HK-2 (cell line): ENCODE measurements around the gene LRRTM4.

ENCODE experiments used
- DNase-seq: peaks from one replicate; pipeline ENCODE4 v3.0.0-alpha.2; 2018; ENCODE audit not compliant: unreplicated experiment

Gene LRRTM4

GRCh38 chr2:77521931-77522470 is at the start of gene LRRTM4:
TSS of gene LRRTM4 (minus strand) at chr2:77522376.
- DNase-seq: peak; percentile 16

DNA sequence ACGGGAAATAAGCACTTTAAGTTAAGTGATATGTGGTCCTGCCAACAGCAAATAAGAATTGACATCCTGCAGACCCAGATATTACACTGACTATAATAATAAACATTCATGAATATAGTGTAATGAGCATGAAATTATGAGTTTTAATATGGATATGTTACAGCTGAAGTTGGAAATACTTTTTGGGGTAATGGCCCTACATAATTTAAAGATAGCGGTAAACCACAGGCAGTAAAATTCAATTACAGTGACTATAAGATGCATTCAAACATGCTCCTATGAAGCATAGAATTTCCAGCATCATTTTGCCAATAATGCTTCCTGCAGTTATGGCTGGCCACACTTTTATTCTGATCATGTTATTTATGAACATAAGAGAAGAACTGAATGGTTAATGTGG is 49.4 kb upstream of the LRRTM4 start:
- DNase-seq: no peak

DNA sequence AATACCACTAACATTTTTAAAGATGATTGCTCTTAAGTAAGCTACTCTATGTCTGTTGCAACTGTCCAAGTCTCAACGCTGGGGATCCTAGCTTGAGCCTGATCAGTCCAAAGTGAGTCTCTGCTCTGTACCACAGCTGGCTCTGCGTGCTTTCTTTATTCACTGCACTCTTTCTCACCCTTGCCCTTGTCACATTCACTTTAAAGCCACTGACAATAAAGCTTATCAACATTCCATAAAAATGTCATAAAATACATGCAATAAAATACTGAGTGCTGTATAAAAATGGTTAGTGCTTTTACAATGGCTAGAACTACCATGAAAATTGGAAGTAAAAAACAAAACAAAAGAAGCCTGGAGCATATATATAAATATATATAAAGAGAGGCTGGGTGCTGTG is 45.5 kb upstream of the LRRTM4 start:
- DNase-seq: no peak

DNA sequence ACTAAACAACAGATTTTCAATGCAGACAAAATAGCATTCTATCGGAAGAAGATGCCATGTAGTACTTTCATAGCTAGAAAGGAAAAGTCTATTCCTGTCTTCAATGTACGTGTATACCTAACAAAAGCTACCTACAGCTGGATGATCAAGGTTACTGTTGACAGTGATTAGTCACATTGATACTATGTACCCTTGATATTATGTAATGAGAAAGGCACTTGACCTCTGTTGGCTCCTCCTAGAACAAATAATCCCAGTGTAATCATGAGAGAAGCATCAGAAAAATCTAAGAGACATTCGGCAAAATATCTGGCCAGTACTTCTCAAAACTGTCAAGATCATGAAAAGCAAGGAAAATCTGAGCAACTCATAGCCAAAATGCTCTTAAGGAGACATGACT is 44.4 kb upstream of the LRRTM4 start:
- no peak for DNase-seq

DNA sequence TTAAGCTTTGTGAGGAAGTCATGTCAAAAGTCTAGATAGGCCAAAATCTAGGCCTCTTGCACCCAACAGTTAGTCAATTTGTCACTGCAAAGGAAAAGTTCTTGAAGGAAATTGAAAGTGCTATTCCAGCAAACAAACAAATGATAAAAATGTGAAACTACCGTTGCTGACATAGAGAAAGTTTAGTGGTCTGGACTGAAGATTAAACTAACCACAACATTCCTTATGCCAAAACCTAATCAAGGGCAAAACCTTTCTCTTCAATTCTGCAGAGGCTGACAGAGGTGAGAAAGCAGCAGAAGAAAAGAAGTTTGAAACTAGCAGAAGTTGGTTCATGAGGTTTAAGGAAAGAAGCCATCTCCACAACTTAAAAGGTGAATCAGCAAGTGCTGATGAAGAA is 44.0 kb upstream of the LRRTM4 start:
- no peak for DNase-seq

GRCh38 chr2:77552956-77553355 is 30.8 kb upstream of the LRRTM4 start:
- DNase-seq: peak; percentile 58

DNA sequence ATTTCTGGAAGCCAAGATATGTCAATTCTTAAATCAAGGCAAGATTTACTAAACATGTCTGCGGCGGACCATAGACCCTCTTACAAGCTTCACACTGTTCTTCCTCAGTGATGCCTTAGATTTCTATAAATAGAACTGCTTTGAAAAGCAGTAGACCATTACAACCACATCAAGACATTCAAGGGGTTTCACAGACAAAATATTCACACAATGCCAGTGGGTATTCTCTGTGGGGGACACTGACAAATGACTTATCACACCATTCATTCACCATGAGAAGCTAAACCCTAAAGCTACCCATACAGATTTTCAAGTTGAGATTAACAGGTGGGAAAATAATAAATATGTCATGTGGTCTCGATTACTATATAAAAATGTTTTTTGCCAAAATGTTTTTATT is 15.9 kb upstream of the LRRTM4 start:
- DNase-seq: no peak

GRCh38 chr2:77522888-77523287 is 712 bp upstream of the LRRTM4 start:
- no peak for DNase-seq

DNA sequence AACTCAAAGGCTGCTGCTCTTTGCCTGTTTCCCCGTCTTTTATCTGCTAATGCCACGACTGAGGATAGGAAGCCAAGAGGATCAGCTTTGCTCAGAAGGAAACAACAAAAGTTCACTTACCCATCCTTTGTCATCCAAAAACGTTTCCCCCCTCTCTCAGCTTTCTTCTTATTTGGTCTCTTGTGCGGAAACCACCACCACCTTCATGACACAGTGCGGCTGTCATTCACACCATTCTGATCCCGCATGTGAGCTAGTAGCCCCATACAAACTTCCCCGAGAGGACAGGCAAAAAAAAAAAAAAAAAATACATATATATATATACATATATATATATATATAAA is 656 bp downstream of the LRRTM4 start:
- no peak for DNase-seq

DNA sequence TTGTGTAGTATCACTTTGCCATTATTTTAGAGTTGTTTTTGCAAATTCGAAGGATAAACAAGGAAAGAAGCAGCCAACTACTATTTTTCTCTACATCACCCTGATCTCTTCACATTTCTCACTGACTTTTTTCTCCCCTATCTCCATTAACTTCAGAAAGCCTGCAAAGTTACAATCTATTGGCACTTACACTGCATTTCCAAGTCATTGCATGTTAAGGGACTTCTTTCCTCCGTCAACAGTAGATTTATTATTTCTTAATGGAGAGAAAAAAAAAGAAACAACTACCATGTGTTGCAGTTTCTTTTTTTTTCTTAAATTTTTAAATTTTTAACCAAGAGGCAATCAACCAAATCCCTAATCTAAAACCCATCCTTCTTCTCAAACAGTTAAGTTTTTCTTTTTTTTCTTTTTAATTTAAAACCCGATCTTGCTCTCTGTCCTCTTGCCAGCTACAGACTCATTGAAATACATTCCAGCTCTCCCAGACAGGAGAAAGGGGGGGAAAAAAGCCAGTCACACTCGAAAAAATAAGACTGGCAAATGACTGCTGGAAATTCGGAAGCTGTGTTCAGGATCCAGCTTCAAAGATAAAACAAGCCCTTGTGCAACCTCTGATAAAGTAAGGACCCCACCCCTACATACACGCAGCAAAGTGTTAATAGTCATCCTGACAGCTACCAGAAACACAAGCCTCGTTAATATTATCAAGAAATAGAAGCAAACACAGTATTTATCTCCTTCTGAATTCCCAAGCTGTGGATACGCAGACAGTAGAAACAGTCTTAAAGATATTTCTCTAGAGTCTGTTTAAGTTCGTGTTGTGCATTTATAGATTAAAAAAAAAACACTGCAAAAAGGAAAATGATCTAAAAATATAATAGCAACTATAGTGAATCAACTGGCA is 1.3 kb downstream of the LRRTM4 start:
- no peak for DNase-seq

DNA sequence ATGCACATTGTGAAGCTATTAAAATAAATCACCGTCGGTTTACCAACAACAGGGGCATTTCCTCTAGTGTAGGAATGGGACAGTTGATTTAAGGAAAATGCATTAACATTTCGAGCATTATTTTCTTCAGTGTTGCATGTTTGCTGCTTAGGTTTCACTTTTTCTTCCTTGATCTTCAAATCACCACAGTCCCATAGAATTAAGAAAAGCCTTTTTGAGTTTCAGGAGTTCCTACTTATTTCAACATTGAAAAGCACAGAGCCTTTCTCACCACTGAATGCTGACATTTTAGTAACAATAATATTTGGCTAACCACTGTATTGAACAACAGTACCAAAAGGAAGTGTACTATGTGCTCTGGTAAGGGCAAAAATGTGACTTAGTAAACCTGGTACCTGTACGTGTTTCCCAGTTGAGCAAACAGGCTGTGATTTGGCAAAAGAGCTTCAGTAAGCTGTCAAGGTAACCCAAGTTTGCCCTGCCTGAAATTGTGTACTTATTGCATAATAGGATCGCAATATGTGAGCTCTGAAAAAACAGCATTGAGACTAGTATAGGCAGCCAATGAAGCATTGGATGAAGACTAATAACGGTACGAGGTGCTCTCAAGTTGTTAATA is 2.2 kb downstream of the LRRTM4 start:
- no peak for DNase-seq

DNA sequence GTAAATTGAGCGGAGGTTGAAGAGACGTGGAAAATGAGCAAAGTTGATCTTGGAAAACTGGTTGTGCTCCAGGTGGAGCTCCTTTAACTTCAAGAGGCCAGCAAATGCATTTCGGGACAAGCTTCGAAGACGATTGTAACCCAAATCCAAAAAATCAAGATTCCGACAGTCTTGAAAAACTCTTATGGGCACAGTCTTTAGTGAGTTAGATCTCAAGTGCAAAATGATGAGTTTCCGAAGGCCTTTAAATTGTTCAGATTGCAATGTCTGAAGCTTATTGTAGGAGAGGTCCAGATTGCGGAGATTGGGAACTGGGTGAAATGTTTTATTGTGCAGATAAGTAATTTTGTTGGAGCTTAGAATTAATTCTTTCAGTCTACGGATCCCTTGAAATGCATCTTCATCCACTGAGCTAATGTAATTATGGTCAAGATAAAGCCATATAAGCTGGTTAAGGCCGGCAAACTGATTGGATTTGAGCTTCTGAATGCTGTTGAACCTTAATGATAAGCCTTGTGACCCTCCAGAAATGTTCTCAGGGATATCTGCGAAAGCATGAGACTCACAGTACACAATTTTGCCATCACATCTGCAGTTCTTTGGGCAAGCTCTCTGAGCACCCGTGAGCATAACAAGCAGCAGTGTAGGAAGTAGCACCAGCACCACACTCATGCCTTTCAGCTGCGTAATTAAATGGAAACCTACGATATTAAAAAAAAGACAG is 2.9 kb downstream of the LRRTM4 start:
- DNase-seq: no peak

DNA sequence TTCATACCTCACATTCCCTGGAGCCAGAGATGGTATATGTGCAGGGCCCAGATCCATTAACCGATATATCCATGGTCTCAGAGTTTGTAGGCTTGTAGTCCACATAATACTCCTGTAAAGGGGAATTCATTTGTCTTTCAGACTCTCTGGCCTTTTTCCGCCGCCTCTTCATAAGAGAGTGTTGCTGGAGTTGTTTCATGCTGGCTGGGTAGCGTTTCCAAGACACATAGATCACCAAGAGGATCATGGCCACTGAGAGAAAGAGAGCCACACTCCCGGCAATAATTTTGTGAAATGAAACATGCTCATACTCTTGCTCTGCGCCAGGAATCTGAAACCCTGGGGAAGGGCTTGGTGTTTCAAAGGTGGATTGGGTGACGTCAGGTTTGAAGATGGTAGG is 3.9 kb downstream of the LRRTM4 start:
- no peak for DNase-seq

DNA sequence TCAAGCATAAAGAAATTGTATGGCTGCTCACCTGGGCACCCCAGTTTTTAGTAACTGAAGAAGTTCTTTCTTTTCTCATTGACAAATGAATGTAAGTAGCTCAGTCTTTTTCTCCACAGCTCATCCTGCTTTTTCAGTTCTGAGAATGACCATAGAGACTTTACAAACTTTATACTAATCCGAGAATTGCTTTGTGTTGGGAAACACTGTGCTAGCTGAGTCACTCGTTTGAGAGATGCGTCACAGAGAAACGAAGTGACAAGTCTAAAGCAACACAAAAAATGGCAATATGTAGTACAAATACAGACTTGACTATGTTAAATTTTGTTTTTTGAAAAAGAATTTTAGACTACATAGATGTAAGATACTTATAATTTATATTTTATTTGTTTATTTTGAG is 9.0 kb downstream of the LRRTM4 start:
- no peak for DNase-seq

- DNase-seq: no peak
Measured at GRCh38 chr2:77512507-77512906, 9.7 kb downstream of the LRRTM4 start.

DNA sequence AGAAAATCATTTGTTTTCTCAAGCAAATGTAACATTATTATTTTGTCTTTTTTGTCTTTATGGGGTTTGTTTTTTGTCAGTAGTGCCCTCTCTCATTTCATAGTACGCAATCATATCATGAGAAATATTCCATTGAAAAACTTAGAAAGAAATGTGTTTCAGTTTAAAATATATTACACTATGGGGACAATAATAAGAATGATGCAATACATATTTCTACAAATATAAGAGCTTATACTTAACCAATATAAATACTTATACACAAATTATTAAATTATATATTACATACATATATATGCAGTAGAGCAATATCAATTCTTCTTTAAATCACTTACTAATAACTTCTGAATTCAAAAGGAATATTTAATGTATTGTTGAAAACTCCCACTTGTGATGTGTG is 13.7 kb downstream of the LRRTM4 start:
- no peak for DNase-seq

DNA sequence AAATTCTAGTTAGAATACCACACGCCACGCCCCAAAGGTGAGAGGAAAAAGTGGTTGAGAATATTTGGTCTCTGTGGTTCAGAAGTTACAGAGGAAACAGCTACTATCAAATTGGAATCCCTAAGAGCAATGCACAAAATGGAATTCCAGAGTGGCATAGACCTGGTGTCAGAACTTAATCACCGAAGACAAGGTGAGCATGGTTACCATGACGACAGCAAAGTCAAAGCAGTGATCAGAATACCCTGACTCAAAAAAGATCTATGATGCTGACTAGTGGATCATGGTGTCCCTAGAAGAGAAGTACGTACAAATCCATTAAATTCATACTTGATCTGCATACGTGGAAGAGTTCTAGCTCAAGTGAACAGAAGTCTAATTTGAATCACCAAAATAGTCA is 14.5 kb downstream of the LRRTM4 start:
- no peak for DNase-seq

GRCh38 chr2:77488141-77488540 is 34.0 kb downstream of the LRRTM4 start:
- no peak for DNase-seq

GRCh38 chr2:77487074-77487803 is 34.9 kb downstream of the LRRTM4 start:
- no peak for DNase-seq

DNA sequence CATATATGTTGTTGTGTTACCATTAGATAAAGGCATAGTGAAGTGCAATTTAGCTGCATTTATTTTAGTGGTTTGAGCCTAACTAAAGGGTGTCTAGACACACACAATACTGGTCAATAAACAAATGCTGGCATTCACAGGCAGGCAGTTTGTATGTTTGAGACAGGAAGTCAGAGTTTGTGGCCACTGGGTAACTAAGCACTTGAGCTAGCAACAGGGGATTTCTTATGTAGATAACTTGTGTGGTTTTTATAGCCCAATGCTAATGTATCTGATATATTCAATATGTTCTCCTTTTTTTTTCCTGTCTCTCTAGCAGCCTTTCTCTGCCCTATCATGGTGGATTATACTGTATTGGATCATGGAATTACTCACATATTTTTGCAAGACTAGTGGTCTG is 38.1 kb downstream of the LRRTM4 start:
- no peak for DNase-seq

- peak; percentile 11 for DNase-seq
Measured at GRCh38 chr2:77479895-77480294, 42.3 kb downstream of the LRRTM4 start.

GRCh38 chr2:77479395-77479794 is 42.8 kb downstream of the LRRTM4 start:
- no peak for DNase-seq
